Skeletal muscle cell (primary cell): ENCODE data around the gene FLYWCH1.

Experiments
- DNase-seq: peaks from one replicate; pipeline ENCODE4 v3.0.0-alpha.2; 2010; ENCODE audit warnings: low read depth
- H3K4me3 ChIP-seq: 2 replicates; pipeline ENCODE4 v1.5.1; 2011; ENCODE audit warnings: low read depth, mild to moderate bottlenecking, control low read depth, low read length, moderate library complexity

Gene FLYWCH1

DNA sequence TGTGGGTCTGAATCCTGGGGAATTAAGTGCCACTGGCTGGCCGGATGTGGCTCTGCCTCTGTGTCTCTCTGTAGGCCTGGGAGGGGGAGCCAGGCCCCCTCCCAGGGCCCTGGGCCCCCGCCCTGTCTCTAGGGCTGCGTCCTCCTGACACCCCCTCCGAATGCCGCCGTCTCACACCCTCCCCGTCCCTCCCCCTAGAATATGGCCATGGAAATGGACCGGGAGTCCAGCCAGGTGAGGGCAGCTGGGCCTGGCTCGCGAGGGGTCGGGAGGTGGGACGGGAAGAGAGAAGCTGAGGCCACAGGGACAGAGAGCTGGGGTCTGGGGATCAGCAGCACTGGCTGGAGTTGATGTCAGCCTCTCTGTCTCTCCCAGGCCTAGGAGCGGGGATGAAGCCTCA, 84.6 kb downstream of the FLYWCH1 start:
- no peak for DNase-seq
- no peak overlapping the region for H3K4me3 ChIP-seq

DNA sequence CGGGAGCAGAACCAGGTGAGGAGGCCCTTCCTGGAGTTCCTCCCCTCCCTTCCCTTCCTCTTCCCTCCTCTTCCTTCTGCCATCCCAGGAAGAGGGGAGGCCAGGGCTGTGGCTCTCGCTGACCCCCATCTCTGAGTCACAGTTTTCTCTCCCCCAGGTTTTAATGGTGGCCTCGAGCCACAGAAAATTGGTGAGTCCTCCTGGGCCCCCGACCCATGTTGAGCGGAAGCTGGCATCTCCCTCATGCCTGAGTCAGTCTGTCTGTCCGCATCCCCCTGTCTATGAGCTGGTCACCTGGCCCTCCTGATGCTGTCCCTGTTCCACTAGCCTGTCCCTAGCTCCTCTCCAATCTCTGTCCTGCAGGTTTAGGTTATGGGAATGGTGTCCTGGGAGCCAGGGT, 88.2 kb downstream of the FLYWCH1 start:
- H3K4me3 ChIP-seq: no peak overlapping the region
- no peak for DNase-seq

GRCh38 chr16:3000540-3000939, 88.8 kb downstream of the FLYWCH1 start:
- no peak for DNase-seq
- H3K4me3 ChIP-seq: no peak overlapping the region
